ENCODE results near the gene SPG11. TPM values are rescaled to one million over a fixed set of nuclear protein-coding genes. Genes with fewer than 3 reads are reported as not detected.
A peak's percentile ranks its signal among the peaks of the same experiment; 100 is the strongest.

Gene SPG11
- total and polyA plus RNA-seq, 9 of the 15 experiments (the other 6 are each of a cell fraction or from before 2014, with no cell fraction given): 23.3 to 71.2 (median 45.6) TPM

DNA sequence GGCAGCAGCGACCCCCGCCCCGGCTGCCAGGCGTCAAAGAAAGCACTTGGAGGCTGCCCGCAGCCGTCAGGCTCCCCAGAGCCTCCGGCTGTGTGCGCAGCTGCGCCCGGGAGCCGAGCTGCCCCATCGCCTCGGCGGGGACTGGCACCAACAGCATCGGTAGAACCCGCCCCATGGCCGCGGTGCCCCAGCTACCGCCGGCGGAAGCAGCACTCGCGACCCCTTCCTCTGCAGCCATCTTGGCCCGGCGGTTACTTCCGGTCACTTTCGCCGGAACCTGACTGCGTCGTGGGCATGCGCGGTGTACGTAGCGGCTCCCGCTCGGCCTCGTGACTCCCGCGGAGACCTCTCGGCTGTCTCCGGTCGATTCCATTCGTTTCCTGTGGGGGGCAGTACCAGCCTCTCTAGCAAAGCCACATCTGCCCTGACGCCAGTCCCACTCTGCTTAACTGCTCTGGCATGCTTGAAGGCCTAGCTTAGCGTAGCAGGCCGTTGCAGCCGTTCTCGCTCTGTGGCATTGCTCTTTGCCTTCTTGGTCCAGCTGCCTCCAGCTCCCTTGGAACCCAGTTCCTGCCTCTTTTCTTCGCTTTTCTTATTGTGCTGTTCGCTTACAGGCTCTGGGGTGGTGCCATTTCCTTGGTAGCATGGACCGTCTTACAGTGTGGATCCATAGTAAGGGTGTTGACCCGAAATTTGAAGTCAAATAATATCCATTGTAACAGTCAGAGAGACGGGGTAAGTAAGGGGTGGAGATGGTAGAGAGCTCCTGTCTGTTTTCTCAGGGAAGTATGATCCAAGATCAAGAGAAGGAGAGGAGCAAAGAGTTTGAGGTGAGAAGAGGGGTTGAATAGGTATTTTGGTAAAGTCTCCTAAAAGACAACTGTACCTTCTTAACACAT lies at the start of gene SPG11 (continued):
- peak; percentile 92 for TF ChIP-seq KDM5B (IDR thresholded peaks at IDR 0.05; ENCODE audit: insufficient replicate concordance, low read depth, low read length)
- peak; percentile 86 for TF ChIP-seq CXXC5 (CRISPR knock-in tag; IDR thresholded peaks at IDR 0.05)
- TF ChIP-seq ZBTB9 (CRISPR knock-in tag; IDR thresholded peaks at IDR 0.05): no peak; the same call in 1 of the 2 replicates
- TF ChIP-seq ERF (CRISPR knock-in tag; IDR thresholded peaks at IDR 0.05): 0 out of 2 replicates have a peak, but pooled peaks have one; percentile 66
- TF ChIP-seq HMGXB4 (CRISPR knock-in tag; IDR thresholded peaks at IDR 0.05): peak; percentile 91; the same call in 1 of the 2 replicates
- no peak for TF ChIP-seq ZNF280B (CRISPR knock-in tag; IDR thresholded peaks at IDR 0.05)
- TF ChIP-seq WHSC1 (IDR thresholded peaks at IDR 0.05; ENCODE audit: low read length): peak; percentile 66
- TF ChIP-seq TAF7 (tag; IDR thresholded peaks at IDR 0.05): peak; percentile 84
- TF ChIP-seq BRCA1 (IDR thresholded peaks at IDR 0.05): no peak
- TF ChIP-seq BRCA1 (CRISPR knock-in tag; IDR thresholded peaks at IDR 0.05): no peak
- no peak for TF ChIP-seq ZSCAN29 (IDR thresholded peaks at IDR 0.05)
- peak; percentile 92 for TF ChIP-seq SMC3 (conservative IDR thresholded peaks at IDR 0.05; ENCODE audit: insufficient read depth, low read depth, low read length)
- TF ChIP-seq ATF4 (CRISPR knock-in tag; IDR thresholded peaks at IDR 0.05): no peak
- TF ChIP-seq FUS (optimal IDR thresholded peaks at IDR 0.05; ENCODE audit: low read depth, low read length): no peak
- no peak for TF ChIP-seq ZNF41 (CRISPR knock-in tag; conservative IDR thresholded peaks at IDR 0.05)
- TF ChIP-seq ZNF695 (CRISPR knock-in tag; IDR thresholded peaks at IDR 0.05): no peak
- peak; percentile 81 for TF ChIP-seq ZNF76 (CRISPR knock-in tag; IDR thresholded peaks at IDR 0.05; ENCODE audit: borderline replicate concordance)
- TF ChIP-seq HNRNPLL (IDR thresholded peaks at IDR 0.05; ENCODE audit: low read depth, low read length, poor library complexity, severe bottlenecking): peak; percentile 79
- TF ChIP-seq, protein P1, sequence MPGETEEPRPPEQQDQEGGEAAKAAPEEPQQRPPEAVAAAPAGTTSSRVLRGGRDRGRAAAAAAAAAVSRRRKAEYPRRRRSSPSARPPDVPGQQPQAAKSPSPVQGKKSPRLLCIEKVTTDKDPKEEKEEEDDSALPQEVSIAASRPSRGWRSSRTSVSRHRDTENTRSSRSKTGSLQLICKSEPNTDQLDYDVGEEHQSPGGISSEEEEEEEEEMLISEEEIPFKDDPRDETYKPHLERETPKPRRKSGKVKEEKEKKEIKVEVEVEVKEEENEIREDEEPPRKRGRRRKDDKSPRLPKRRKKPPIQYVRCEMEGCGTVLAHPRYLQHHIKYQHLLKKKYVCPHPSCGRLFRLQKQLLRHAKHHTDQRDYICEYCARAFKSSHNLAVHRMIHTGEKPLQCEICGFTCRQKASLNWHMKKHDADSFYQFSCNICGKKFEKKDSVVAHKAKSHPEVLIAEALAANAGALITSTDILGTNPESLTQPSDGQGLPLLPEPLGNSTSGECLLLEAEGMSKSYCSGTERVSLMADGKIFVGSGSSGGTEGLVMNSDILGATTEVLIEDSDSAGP (CRISPR knock-in tag; IDR thresholded peaks at IDR 0.05): peak; percentile 69

All from K562 (cell line).